GM18870 (cell line): ENCODE results near the gene DSCAM.

ENCODE experiments used
- ATAC-seq: cut with Tn5 transposase; IDR thresholded peaks from one replicate; pipeline ENCODE4 v1.9.1; 2021; ENCODE audit warnings: moderate library complexity; ENCODE audit not compliant: unreplicated experiment

The DSCAM gene

GRCh38 chr21:40783404-40783803 lies 63.6 kb downstream of the DSCAM start:
- no peak for ATAC-seq

- ATAC-seq: no peak
Observed at GRCh38 chr21:40770435-40771055, 76.4 kb downstream of the DSCAM start.

GRCh38 chr21:40769231-40769630 lies 77.7 kb downstream of the DSCAM start:
- no peak for ATAC-seq

- ATAC-seq: no peak
Observed at GRCh38 chr21:40768056-40768455, 78.9 kb downstream of the DSCAM start.

- ATAC-seq: no peak
Observed at GRCh38 chr21:40766381-40766780, 80.6 kb downstream of the DSCAM start.

- no peak for ATAC-seq
Observed at GRCh38 chr21:40765811-40766210, 81.1 kb downstream of the DSCAM start.

GRCh38 chr21:40760821-40761220 lies 86.1 kb downstream of the DSCAM start:
- ATAC-seq: no peak

GRCh38 chr21:40759061-40759460 lies 87.9 kb downstream of the DSCAM start:
- no peak for ATAC-seq

GRCh38 chr21:40757366-40757765 lies 89.6 kb downstream of the DSCAM start:
- ATAC-seq: no peak

- ATAC-seq: no peak
Observed at GRCh38 chr21:40754466-40754865, 92.5 kb downstream of the DSCAM start.

- ATAC-seq: no peak
Observed at GRCh38 chr21:40753756-40754155, 93.2 kb downstream of the DSCAM start.

GRCh38 chr21:40752125-40752524 lies 94.8 kb downstream of the DSCAM start:
- no peak for ATAC-seq

- ATAC-seq: no peak
Observed at GRCh38 chr21:40751221-40751620, 95.7 kb downstream of the DSCAM start.

- no peak for ATAC-seq
Observed at GRCh38 chr21:40736145-40736544, 110.8 kb downstream of the DSCAM start.

GRCh38 chr21:40733024-40733397 lies 113.9 kb downstream of the DSCAM start:
- no peak for ATAC-seq

- ATAC-seq: no peak
Observed at GRCh38 chr21:40732253-40733023, 114.5 kb downstream of the DSCAM start.

- no peak for ATAC-seq
Observed at GRCh38 chr21:40731206-40731605, 115.8 kb downstream of the DSCAM start.

GRCh38 chr21:40730426-40730800 lies 116.5 kb downstream of the DSCAM start:
- no peak for ATAC-seq

- no peak for ATAC-seq
Observed at GRCh38 chr21:40729761-40730425, 117.1 kb downstream of the DSCAM start.

GRCh38 chr21:40723966-40724365 lies 123.0 kb downstream of the DSCAM start:
- no peak for ATAC-seq

GRCh38 chr21:40723317-40723716 lies 123.6 kb downstream of the DSCAM start:
- ATAC-seq: no peak

GRCh38 chr21:40719615-40720014 lies 127.3 kb downstream of the DSCAM start:
- no peak for ATAC-seq
